Measurements from ENCODE around the gene ZFAND4.

- no peak for TF ChIP-seq REST (IDR thresholded peaks at IDR 0.05; ENCODE audit: insufficient read depth in 1 of 2, low read depth in 2 of 2, low read length in 2 of 2)
- TF ChIP-seq POLR2AphosphoS5 (IDR thresholded peaks at IDR 0.05; ENCODE audit: low read depth, low read length): no peak
Measured at GRCh38 chr10:45602836-45603235, 69.7 kb downstream of the ZFAND4 start.

Data from PFSK-1 (cell line).